Measurements from ENCODE around the gene XAB2.

The XAB2 gene

GRCh38 chr19:7575434-7576040 is 53.8 kb downstream of the XAB2 start:
- DNase-seq: no peak

- no peak for DNase-seq
These were observed 58.6 kb downstream of the XAB2 start for GRCh38 chr19:7570761-7571160.
